HFF-Myc (cell line): Measurements from ENCODE around the gene ESR2.
"Not testable (repeated sequence)": the region's sequence is repeated elsewhere in the genome, so short reads cannot be mapped to it uniquely, and the experiment has no call there.

Source experiments
- DNase-seq: peaks from one replicate; pipeline ENCODE4 v3.0.0-alpha.2; 2011; ENCODE audit warnings: low read depth; ENCODE audit errors: extremely low read depth
- H3K4me3 ChIP-seq: replicated peaks from 2 replicates; pipeline ENCODE4 v1.5.1; 2011; ENCODE audit warnings: low read depth, mild to moderate bottlenecking, control low read depth, low read length
- CTCF ChIP-seq: IDR thresholded peaks from 2 replicates; pipeline ENCODE4 v1.5.1; 2012; ENCODE audit warnings: mild to moderate bottlenecking, low read depth, low read length, control low read depth; ENCODE audit errors: missing control alignments

ESR2 gene

DNA sequence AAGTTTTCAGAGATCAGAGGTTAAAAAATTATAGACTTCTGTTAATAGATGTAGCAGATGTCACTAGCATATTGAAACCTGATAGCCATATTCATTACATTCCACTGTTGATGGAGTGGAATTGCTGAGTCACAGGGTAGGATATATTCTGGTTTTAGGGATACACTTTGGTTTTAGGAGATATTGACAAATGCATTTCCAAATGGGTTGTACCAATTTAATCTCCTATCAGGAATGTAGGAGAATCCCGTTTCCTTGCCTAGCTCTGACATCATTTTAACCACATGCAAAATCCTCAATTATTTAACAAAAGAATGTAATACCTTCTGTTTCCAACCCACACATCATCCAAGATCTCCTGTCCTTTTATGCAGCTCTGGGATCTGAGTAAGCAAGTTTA lies 30.7 kb upstream of the ESR2 start:
- no peak overlapping the region for H3K4me3 ChIP-seq
- peak; percentile 43 for DNase-seq
- no peak for TF ChIP-seq CTCF

- no peak for DNase-seq
- H3K4me3 ChIP-seq, result no peak overlapping the region
- TF ChIP-seq CTCF, result no peak
Measured at GRCh38 chr14:64324461-64324860, 30.3 kb upstream of the ESR2 start.

- H3K4me3 ChIP-seq, DNase-seq: not testable (repeated sequence)
Measured at GRCh38 chr14:64320362-64320761, 26.2 kb upstream of the ESR2 start.

- DNase-seq, H3K4me3 ChIP-seq: not testable (repeated sequence)
Measured at GRCh38 chr14:64318695-64319094, 24.5 kb upstream of the ESR2 start.

DNA sequence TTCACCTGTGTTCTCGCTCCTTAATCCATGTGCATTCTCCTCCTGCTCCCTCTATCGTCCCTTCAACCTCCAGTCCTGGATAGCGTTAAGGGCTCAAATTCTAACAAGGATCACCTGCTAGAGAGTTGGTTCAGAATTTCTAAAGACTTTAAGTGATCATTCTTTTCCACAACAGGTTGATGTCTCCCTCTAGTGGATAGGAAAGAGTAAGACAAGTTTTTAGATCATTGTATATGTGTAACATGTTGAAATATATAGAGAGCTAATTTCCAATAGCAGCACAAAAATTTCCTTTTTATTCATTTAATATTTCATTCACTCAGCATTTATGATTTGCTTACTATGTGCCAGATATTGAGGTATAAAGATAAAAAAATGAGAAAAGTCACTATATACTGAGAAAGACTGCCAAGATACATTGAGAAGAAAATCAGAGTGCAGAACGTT lies 9.3 kb upstream of the ESR2 start:
- H3K4me3 ChIP-seq, result no peak overlapping the region
- DNase-seq, result peak; percentile 37
- peak; percentile 59 for TF ChIP-seq CTCF

DNA sequence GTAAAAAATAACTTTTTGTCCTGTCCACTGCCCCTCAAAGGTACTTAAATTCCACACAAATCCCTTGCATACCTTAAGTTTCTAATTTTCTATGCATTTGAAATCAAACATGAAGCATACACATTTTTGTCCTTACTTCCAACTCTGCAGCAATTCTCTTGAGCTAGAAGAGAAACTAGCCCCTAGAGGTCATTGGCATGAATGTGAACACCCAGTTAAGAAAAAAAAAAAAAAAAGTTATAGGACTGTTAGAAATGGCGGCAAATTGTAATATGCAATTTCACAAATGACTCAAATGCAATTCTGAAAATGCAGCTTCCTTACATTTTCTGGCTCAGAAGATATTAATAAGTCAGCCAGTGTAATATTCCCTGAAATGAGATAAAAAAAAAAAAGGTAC lies 4.6 kb upstream of the ESR2 start:
- no peak overlapping the region for H3K4me3 ChIP-seq
- TF ChIP-seq CTCF, result no peak
- DNase-seq, result no peak

- no peak overlapping the region for H3K4me3 ChIP-seq
- DNase-seq, result no peak
- TF ChIP-seq CTCF, result no peak
Measured at GRCh38 chr14:64296561-64296960, 2.4 kb upstream of the ESR2 start.

GRCh38 chr14:64294672-64295413 lies 672 bp upstream of the ESR2 start:
- peak overlapping the region; percentile 28 for H3K4me3 ChIP-seq
- no peak for DNase-seq
- peak; percentile 83 for TF ChIP-seq CTCF
